GM12878 (cell line): ENCODE data around the gene MDH1. TPM values are rescaled to one million over a fixed set of nuclear protein-coding genes. Genes with fewer than 3 reads are reported as not detected.

Experiments used
- CEBPB ChIP-seq, 2 experiments: fragments of 150-350 bp in 1 of 2; IDR thresholded peaks; 2 replicates each; pipeline ENCODE4 v1.6.1; 2012 to 2014; ENCODE audit warnings: low read depth in 2 of 2, low read length in 2 of 2, borderline replicate concordance in 1 of 2, inconsistent platforms in 1 of 2
- DPF2 ChIP-seq: fragments of 450-650 bp; IDR thresholded peaks from 2 replicates; pipeline ENCODE4 v1.6.1; 2017; ENCODE audit warnings: mild to moderate bottlenecking
- EGR1 ChIP-seq, 2 experiments: IDR thresholded peaks; 1 replicate in 1 of 2; 2 replicates in 1 of 2; pipeline ENCODE4 v1.6.1; 2011 to 2012; ENCODE audit warnings: low read depth in 2 of 2, low read length in 2 of 2, borderline replicate concordance in 1 of 2, mild to moderate bottlenecking in 1 of 2, moderate library complexity in 1 of 2
- NBN ChIP-seq: fragments of 450-650 bp; IDR thresholded peaks from 2 replicates; pipeline ENCODE4 v1.6.1; 2016
- NR2C2 ChIP-seq: IDR thresholded peaks from 2 replicates; pipeline ENCODE4 v1.6.1; 2011; ENCODE audit warnings: borderline replicate concordance, low read depth; ENCODE audit not compliant: control insufficient read depth, insufficient read length
- RFX5 ChIP-seq: IDR thresholded peaks from 2 replicates; pipeline ENCODE4 v1.6.1; 2011; ENCODE audit warnings: low read depth, low read length, improper control_type of control experiment
- SP1 ChIP-seq: IDR thresholded peaks from one replicate; pipeline ENCODE4 v1.6.1; 2011; ENCODE audit warnings: low read depth, low read length
- SUPT20H ChIP-seq: IDR thresholded peaks from 2 replicates; pipeline ENCODE4 v1.6.1; 2011; ENCODE audit warnings: low read depth, mild to moderate bottlenecking, low read length, moderate library complexity, borderline replicate concordance; ENCODE audit not compliant: control insufficient read depth
- SUZ12 ChIP-seq: fragments of 200-600 bp; sonication (generic); IDR thresholded peaks from one replicate; pipeline ENCODE4 v1.6.1; 2018; ENCODE audit warnings: antibody characterized with exemption, mild to moderate bottlenecking; ENCODE audit not compliant: unreplicated experiment
- polyA plus RNA-seq, 11 experiments: library from polyadenylated mRNA; depleted of rRNA in 4 of 11; unstranded in 6 of 11; stranded (reverse) in 5 of 11; fragments of >200 nt; fragmentation: Nextera tagmentation in 4 of 11; fragmentation: Illumina TruSeq in 1 of 11; extraction: Ambion mirVana in 4 of 11; extraction: Trizol in 1 of 11; gene quantifications; 1 replicate in 1 of 11; 2 replicates in 10 of 11; pipeline versions ENCODE4 v1.2.1 to v1.2.3, GENCODE V29; 2011 to 2016; ENCODE audit warnings: inconsistent platforms in 2 of 11, missing spikeins in 2 of 11, low read depth in 1 of 11
- total RNA-seq, 4 experiments: library from RNA; depleted of rRNA in 3 of 4; stranded (reverse); fragments of >200 nt in 3 of 4; fragmentation: Illumina TruSeq in 1 of 4; extraction: Trizol in 1 of 4; gene quantifications; 2 replicates each; pipeline versions ENCODE4 v1.2.1 to v1.2.3, GENCODE V29; 2013 to 2021
- TF ChIP-seq, protein P1 (sequence below): fragments of 450-650 bp; IDR thresholded peaks from 2 replicates; pipeline ENCODE4 v1.6.1; 2017; ENCODE audit warnings: mild to moderate bottlenecking
- TF ChIP-seq, protein P2 (sequence below), 3 experiments: IDR thresholded peaks in 2 of 3; conservative IDR thresholded peaks in 1 of 3; 2 replicates each; pipeline ENCODE4 v1.5.1; 2011; ENCODE audit warnings: low read depth in 3 of 3, low read length in 3 of 3, mild to moderate bottlenecking in 3 of 3, control low read depth in 2 of 3, moderate library complexity in 2 of 3, inconsistent platforms in 1 of 3, mixed read lengths in 1 of 3; ENCODE audit not compliant: control insufficient read depth in 2 of 3, insufficient read depth in 1 of 3; ENCODE audit errors: extremely low read depth in 1 of 3
- TF ChIP-seq, protein P3 (sequence below): fragments of 450-650 bp; IDR thresholded peaks from 2 replicates; pipeline ENCODE4 v1.6.1; 2016; ENCODE audit warnings: mild to moderate bottlenecking
- TF ChIP-seq, protein P4 (sequence below): fragments of 450-650 bp; IDR thresholded peaks from 2 replicates; pipeline ENCODE4 v1.6.1; 2017; ENCODE audit warnings: antibody characterized with exemption, mild to moderate bottlenecking, moderate library complexity
- TF ChIP-seq, protein P5 (sequence below): fragments of 450-650 bp; IDR thresholded peaks from 2 replicates; pipeline ENCODE4 v1.6.1; 2016; ENCODE audit warnings: mild to moderate bottlenecking, moderate library complexity, borderline replicate concordance

MDH1 gene
- total and polyA plus RNA-seq, 10 of the 15 experiments (the other 5 are each of a cell fraction or from before 2014, with no cell fraction given) = 254 to 1,581 (median 440) TPM

DNA sequence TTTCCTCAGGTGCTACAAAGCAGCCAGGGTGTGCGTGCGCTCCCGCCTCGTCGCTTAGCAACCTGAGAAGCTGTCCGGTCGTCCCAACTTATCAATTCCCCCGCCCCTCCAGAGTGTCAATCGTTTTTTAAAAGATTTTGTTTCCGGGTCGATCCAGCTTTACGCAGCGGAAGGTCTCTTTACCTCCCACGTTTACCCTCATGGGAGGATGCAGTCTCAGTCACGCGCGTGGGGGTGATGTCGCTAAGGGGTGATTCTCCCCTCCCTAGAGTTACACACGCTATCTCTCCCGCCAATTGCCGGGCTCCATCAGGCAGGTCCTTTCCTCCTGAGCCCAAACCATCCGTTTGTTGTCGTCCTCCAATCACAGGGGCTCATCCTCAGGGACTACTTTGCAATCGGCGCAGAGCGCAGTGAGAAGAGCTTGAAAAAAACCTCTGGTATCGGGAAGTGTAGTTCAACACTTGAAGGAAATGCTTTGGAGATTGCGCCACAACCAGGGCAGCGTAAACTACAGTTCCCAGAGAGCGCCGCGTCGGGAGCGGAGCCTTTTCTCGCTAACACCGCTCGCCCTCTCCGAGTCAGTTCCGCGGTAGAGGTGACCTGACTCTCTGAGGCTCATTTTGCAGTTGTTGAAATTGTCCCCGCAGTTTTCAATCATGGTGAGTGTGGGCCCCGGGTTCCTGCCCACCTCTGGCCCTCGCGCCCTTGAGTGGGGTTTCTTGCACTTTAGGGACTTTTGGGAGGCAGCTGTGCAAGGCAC, at the start of gene MDH1, which contains the start of gene WDPCP (continued):
- no peak for TF ChIP-seq SUZ12
- TF ChIP-seq NBN = peak; percentile 93
- TF ChIP-seq, protein P1, sequence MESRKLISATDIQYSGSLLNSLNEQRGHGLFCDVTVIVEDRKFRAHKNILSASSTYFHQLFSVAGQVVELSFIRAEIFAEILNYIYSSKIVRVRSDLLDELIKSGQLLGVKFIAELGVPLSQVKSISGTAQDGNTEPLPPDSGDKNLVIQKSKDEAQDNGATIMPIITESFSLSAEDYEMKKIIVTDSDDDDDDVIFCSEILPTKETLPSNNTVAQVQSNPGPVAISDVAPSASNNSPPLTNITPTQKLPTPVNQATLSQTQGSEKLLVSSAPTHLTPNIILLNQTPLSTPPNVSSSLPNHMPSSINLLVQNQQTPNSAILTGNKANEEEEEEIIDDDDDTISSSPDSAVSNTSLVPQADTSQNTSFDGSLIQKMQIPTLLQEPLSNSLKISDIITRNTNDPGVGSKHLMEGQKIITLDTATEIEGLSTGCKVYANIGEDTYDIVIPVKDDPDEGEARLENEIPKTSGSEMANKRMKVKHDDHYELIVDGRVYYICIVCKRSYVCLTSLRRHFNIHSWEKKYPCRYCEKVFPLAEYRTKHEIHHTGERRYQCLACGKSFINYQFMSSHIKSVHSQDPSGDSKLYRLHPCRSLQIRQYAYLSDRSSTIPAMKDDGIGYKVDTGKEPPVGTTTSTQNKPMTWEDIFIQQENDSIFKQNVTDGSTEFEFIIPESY = no peak
- TF ChIP-seq CEBPB (IDR thresholded peaks at IDR 0.05; ENCODE audit: borderline replicate concordance in 1 of 2, low read depth in 2 of 2, low read length in 2 of 2) = peak in 1 of 2 experiments; percentile 46; a peak in 1 of 4 replicates
- TF ChIP-seq RFX5 = 0 out of 2 replicates have a peak, but pooled peaks have one; percentile 40
- TF ChIP-seq, protein P2, sequence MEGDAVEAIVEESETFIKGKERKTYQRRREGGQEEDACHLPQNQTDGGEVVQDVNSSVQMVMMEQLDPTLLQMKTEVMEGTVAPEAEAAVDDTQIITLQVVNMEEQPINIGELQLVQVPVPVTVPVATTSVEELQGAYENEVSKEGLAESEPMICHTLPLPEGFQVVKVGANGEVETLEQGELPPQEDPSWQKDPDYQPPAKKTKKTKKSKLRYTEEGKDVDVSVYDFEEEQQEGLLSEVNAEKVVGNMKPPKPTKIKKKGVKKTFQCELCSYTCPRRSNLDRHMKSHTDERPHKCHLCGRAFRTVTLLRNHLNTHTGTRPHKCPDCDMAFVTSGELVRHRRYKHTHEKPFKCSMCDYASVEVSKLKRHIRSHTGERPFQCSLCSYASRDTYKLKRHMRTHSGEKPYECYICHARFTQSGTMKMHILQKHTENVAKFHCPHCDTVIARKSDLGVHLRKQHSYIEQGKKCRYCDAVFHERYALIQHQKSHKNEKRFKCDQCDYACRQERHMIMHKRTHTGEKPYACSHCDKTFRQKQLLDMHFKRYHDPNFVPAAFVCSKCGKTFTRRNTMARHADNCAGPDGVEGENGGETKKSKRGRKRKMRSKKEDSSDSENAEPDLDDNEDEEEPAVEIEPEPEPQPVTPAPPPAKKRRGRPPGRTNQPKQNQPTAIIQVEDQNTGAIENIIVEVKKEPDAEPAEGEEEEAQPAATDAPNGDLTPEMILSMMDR (IDR thresholded peaks at IDR 0.05 in 2 of 3, conservative IDR thresholded peaks at IDR 0.05 in 1 of 3; ENCODE audit: control insufficient read depth in 2 of 3, extremely low read depth in 1 of 3, insufficient read depth in 1 of 3, low read depth in 3 of 3, low read length in 3 of 3) = no peak
- TF ChIP-seq EGR1 (IDR thresholded peaks at IDR 0.05; ENCODE audit: borderline replicate concordance in 1 of 2, low read depth in 2 of 2, low read length in 2 of 2) = peak in 1 of 2 experiments; percentile 70; a peak in 1 of 3 replicates
- TF ChIP-seq, protein P3, sequence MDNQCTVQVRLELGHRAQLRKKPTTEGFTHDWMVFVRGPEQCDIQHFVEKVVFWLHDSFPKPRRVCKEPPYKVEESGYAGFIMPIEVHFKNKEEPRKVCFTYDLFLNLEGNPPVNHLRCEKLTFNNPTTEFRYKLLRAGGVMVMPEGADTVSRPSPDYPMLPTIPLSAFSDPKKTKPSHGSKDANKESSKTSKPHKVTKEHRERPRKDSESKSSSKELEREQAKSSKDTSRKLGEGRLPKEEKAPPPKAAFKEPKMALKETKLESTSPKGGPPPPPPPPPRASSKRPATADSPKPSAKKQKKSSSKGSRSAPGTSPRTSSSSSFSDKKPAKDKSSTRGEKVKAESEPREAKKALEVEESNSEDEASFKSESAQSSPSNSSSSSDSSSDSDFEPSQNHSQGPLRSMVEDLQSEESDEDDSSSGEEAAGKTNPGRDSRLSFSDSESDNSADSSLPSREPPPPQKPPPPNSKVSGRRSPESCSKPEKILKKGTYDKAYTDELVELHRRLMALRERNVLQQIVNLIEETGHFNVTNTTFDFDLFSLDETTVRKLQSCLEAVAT = peak; percentile 74
- TF ChIP-seq SUPT20H = no peak
- TF ChIP-seq, protein P4, sequence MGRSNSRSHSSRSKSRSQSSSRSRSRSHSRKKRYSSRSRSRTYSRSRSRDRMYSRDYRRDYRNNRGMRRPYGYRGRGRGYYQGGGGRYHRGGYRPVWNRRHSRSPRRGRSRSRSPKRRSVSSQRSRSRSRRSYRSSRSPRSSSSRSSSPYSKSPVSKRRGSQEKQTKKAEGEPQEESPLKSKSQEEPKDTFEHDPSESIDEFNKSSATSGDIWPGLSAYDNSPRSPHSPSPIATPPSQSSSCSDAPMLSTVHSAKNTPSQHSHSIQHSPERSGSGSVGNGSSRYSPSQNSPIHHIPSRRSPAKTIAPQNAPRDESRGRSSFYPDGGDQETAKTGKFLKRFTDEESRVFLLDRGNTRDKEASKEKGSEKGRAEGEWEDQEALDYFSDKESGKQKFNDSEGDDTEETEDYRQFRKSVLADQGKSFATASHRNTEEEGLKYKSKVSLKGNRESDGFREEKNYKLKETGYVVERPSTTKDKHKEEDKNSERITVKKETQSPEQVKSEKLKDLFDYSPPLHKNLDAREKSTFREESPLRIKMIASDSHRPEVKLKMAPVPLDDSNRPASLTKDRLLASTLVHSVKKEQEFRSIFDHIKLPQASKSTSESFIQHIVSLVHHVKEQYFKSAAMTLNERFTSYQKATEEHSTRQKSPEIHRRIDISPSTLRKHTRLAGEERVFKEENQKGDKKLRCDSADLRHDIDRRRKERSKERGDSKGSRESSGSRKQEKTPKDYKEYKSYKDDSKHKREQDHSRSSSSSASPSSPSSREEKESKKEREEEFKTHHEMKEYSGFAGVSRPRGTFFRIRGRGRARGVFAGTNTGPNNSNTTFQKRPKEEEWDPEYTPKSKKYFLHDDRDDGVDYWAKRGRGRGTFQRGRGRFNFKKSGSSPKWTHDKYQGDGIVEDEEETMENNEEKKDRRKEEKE = no peak
- TF ChIP-seq NR2C2 = peak; percentile 64
- TF ChIP-seq DPF2 = no peak; the same call in 1 of the 2 replicates
- TF ChIP-seq, protein P5, sequence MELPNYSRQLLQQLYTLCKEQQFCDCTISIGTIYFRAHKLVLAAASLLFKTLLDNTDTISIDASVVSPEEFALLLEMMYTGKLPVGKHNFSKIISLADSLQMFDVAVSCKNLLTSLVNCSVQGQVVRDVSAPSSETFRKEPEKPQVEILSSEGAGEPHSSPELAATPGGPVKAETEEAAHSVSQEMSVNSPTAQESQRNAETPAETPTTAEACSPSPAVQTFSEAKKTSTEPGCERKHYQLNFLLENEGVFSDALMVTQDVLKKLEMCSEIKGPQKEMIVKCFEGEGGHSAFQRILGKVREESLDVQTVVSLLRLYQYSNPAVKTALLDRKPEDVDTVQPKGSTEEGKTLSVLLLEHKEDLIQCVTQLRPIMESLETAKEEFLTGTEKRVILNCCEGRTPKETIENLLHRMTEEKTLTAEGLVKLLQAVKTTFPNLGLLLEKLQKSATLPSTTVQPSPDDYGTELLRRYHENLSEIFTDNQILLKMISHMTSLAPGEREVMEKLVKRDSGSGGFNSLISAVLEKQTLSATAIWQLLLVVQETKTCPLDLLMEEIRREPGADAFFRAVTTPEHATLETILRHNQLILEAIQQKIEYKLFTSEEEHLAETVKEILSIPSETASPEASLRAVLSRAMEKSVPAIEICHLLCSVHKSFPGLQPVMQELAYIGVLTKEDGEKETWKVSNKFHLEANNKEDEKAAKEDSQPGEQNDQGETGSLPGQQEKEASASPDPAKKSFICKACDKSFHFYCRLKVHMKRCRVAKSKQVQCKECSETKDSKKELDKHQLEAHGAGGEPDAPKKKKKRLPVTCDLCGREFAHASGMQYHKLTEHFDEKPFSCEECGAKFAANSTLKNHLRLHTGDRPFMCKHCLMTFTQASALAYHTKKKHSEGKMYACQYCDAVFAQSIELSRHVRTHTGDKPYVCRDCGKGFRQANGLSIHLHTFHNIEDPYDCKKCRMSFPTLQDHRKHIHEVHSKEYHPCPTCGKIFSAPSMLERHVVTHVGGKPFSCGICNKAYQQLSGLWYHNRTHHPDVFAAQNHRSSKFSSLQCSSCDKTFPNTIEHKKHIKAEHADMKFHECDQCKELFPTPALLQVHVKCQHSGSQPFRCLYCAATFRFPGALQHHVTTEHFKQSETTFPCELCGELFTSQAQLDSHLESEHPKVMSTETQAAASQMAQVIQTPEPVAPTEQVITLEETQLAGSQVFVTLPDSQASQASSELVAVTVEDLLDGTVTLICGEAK = peak; percentile 95
- TF ChIP-seq SP1 = peak; percentile 75
